Erythroblast (primary cell): Measurements from ENCODE around the gene PCDHGB7.
"Not testable (repeated sequence)": the region's sequence is repeated elsewhere in the genome, so short reads cannot be mapped to it uniquely, and the experiment has no call there.

Source experiments
- GATA1 ChIP-seq: IDR thresholded peaks from 2 replicates; pipeline ENCODE4 v1.6.1; 2011; ENCODE audit warnings: low read depth, mild to moderate bottlenecking, control low read depth, low read length, moderate library complexity
- POLR2A ChIP-seq: IDR thresholded peaks from 2 replicates; pipeline ENCODE4 v1.6.1; 2011; ENCODE audit warnings: mild to moderate bottlenecking, low read length

DNA sequence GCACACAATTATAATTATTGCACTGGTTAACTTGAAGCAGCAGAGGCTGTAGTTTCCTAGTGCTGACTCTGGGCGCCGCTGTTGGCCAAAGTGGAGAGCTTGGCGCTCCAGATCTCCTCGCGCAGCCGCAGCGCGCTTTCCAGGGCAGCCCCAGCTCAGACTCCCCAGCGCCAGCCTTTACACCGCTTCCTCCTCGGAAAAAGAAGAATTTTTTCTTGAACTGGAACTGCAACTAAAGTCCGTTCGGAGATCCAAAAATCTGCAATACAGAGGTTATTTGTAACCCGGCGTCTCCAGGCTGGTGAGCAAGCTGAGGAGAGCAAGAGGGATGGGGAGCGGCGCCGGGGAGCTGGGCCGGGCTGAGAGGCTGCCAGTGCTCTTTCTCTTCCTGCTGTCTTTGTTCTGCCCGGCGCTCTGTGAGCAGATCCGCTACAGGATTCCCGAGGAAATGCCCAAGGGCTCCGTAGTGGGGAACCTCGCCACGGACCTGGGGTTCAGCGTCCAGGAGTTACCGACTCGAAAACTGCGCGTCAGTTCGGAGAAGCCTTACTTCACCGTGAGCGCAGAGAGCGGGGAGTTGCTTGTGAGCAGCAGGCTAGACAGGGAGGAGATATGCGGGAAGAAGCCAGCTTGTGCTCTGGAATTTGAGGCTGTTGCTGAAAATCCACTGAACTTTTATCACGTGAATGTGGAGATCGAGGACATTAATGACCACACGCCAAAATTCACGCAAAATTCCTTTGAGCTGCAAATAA is 29.7 kb upstream of the PCDHGB7 start, which contains the start of gene PCDHGB4:
- TF ChIP-seq POLR2A, GATA1: not testable (repeated sequence)
